Measurements from ENCODE around the gene RPIA.
"Not testable (repeated sequence)": the region's sequence is repeated elsewhere in the genome, so short reads cannot be mapped to it uniquely, and the experiment has no call there.

RPIA gene

GRCh38 chr2:88691339-88692183 is at the start of gene RPIA:
Gene RPIA, plus strand, starts transcription at chr2:88691673. Its CDS starts 26 bp downstream, at chr2:88691699.
- DNase-seq: peak; percentile 97

GRCh38 chr2:88642278-88642677 is 49.2 kb upstream of the RPIA start:
- DNase-seq: no peak

- DNase-seq: not testable (repeated sequence)
Measured at GRCh38 chr2:88645291-88645882, 46.1 kb upstream of the RPIA start.

GRCh38 chr2:88651646-88652045 is 39.8 kb upstream of the RPIA start:
- DNase-seq: no peak

- no peak for DNase-seq
Measured at GRCh38 chr2:88654714-88655113, 36.8 kb upstream of the RPIA start.

GRCh38 chr2:88656690-88657089 is 34.8 kb upstream of the RPIA start:
- DNase-seq: no peak

- DNase-seq: peak; percentile 19
Measured at GRCh38 chr2:88657131-88657530, 34.3 kb upstream of the RPIA start.

GRCh38 chr2:88658326-88658725 is 33.1 kb upstream of the RPIA start:
- no peak for DNase-seq

- no peak for DNase-seq
Measured at GRCh38 chr2:88658881-88659537, 32.5 kb upstream of the RPIA start.

GRCh38 chr2:88659538-88659915 is 31.9 kb upstream of the RPIA start:
- DNase-seq: no peak

- no peak for DNase-seq
Measured at GRCh38 chr2:88660622-88661021, 30.9 kb upstream of the RPIA start.

- DNase-seq: no peak
Measured at GRCh38 chr2:88666576-88666975, 24.9 kb upstream of the RPIA start.

GRCh38 chr2:88667219-88667618 is 24.3 kb upstream of the RPIA start:
- no peak for DNase-seq

- no peak for DNase-seq
Measured at GRCh38 chr2:88668862-88669261, 22.6 kb upstream of the RPIA start.

GRCh38 chr2:88669482-88670214 is 21.8 kb upstream of the RPIA start:
- DNase-seq: no peak

GRCh38 chr2:88671786-88672427 is 19.6 kb upstream of the RPIA start:
- no peak for DNase-seq

GRCh38 chr2:88673363-88673762 is 18.1 kb upstream of the RPIA start:
- no peak for DNase-seq

GRCh38 chr2:88680266-88680902 is 11.1 kb upstream of the RPIA start:
- DNase-seq: no peak

- no peak for DNase-seq
Measured at GRCh38 chr2:88680916-88681315, 10.6 kb upstream of the RPIA start.

- no peak for DNase-seq
Measured at GRCh38 chr2:88683160-88684021, 8.1 kb upstream of the RPIA start.

- no peak for DNase-seq
Measured at GRCh38 chr2:88684519-88684918, 7.0 kb upstream of the RPIA start.

Data from T1000 (cell line).